Activated CD8-positive, alpha-beta memory T cell treated with anti-CD3 and anti-CD28 coated beads for 36 hours (primary cell): Measurements from ENCODE around the gene PCDHGA10. TPM values are rescaled to one million over a fixed set of nuclear protein-coding genes. Genes with fewer than 3 reads are reported as not detected.
"Not testable (repeated sequence)": the region's sequence is repeated elsewhere in the genome, so short reads cannot be mapped to it uniquely, and the experiment has no call there.

Experiments
- CTCF ChIA-PET: fragments of 350-600 bp; sonication (Branson Sonifier 250); formaldehyde crosslinking; loops from one replicate; lab custom pipeline; 2021; ENCODE audit warnings: antibody characterized with exemption; lab: Charles Lee
- POLR2A ChIA-PET: fragments of 350-600 bp; sonication (Branson Sonifier 250); formaldehyde crosslinking; loops from one replicate; lab custom pipeline; 2021; ENCODE audit warnings: antibody characterized with exemption; lab: Charles Lee
- total RNA-seq, 2 experiments: library from RNA; stranded (reverse); gene quantifications; one replicate each; pipeline ENCODE4 v1.2.3, GENCODE V29; 2021

The PCDHGA10 gene
- total RNA-seq, 2 experiments from 2014 or later: 0.08 to 0.11 TPM

GRCh38 chr5:141389153-141390042 lies 23.4 kb upstream of the PCDHGA10 start:
- ChIA-PET POLR2A (no interaction called here), CTCF (interaction anchor here (1.1 kb wide), 1 partner anchor 132 kb away, joined by 3 read pairs; no protein-coding TSS in a partner anchor)

- ChIA-PET POLR2A (no interaction called here), CTCF (no interaction called here)
These were observed 20.2 kb upstream of the PCDHGA10 start, which contains the start of gene PCDHGA8 for GRCh38 chr5:141392429-141393198. Gene PCDHGA8, plus strand, starts transcription at chr5:141392633. Its CDS starts 181 bp downstream, at chr5:141392814.

GRCh38 chr5:141393267-141393666 lies 19.5 kb upstream of the PCDHGA10 start:
- POLR2A ChIA-PET: no interaction called here
- CTCF ChIA-PET: no interaction called here

- POLR2A ChIA-PET, CTCF ChIA-PET: not testable (repeated sequence)
These were observed 18.2 kb upstream of the PCDHGA10 start for GRCh38 chr5:141394401-141395187.

- POLR2A ChIA-PET: not testable (repeated sequence)
- CTCF ChIA-PET: interaction anchor here (0.6 to 1.3 kb wide), 3 partner anchors 37 to 126 kb away, joined by 3 to 4 read pairs (median 3); no protein-coding TSS in a partner anchor
These were observed 14.8 kb upstream of the PCDHGA10 start, which contains the start of gene PCDHGB5 for GRCh38 chr5:141397756-141398551. Gene PCDHGB5, plus strand, starts transcription at chr5:141397947. Its CDS starts 181 bp downstream, at chr5:141398128.

DNA sequence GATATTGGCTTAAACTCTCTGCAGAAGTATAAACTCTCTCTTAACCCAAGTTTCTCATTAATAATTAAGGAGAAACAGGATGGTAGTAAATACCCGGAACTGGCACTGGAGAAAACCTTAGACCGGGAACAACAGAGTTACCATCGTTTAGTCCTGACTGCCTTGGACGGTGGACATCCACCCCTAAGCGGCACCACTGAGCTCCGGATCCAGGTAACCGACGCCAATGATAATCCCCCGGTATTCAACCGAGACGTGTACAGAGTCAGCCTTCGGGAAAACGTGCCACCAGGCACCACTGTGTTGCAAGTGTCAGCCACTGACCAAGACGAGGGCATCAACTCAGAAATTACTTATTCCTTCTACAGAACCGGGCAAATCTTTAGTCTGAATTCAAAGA lies 14.2 kb upstream of the PCDHGA10 start:
- CTCF ChIA-PET: no interaction called here
- POLR2A ChIA-PET: no interaction called here

DNA sequence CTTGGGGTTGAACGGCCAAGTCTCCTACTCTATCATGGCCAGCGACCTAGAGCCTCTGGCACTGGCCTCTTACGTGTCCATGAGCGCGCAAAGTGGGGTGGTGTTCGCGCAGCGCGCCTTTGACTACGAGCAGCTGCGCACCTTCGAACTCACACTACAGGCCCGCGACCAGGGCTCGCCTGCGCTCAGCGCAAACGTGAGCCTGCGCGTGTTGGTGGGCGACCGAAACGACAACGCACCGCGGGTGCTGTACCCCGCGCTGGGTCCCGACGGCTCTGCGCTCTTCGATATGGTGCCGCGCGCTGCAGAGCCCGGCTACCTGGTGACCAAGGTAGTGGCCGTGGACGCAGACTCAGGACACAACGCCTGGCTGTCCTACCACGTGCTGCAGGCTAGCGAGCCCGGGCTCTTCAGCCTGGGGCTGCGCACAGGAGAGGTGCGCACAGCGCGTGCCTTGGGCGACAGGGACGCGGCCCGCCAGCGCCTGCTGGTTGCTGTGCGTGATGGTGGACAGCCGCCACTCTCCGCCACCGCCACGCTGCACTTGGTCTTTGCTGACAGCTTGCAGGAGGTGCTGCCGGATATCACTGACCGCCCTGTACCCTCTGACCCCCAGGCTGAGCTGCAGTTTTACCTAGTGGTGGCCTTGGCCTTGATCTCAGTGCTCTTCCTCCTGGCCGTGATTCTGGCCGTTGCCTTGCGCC lies 13.1 kb upstream of the PCDHGA10 start:
- POLR2A ChIA-PET: no interaction called here
- CTCF ChIA-PET: no interaction called here

- ChIA-PET POLR2A (no interaction called here), CTCF (interaction anchor here (1.1 kb wide), 1 partner anchor 12 kb away, joined by 4 read pairs; no protein-coding TSS in a partner anchor)
These were observed 10.1 kb upstream of the PCDHGA10 start, which contains the start of gene PCDHGA9 for GRCh38 chr5:141402553-141403243. Gene PCDHGA9, plus strand, starts transcription at chr5:141402778. Its CDS starts 175 bp downstream, at chr5:141402953.

- ChIA-PET CTCF (interaction anchor here (1.1 kb wide), 1 partner anchor 13 kb away, joined by 4 read pairs; no protein-coding TSS in a partner anchor), POLR2A (no interaction called here)
These were observed 9.4 kb upstream of the PCDHGA10 start for GRCh38 chr5:141403387-141403786.

DNA sequence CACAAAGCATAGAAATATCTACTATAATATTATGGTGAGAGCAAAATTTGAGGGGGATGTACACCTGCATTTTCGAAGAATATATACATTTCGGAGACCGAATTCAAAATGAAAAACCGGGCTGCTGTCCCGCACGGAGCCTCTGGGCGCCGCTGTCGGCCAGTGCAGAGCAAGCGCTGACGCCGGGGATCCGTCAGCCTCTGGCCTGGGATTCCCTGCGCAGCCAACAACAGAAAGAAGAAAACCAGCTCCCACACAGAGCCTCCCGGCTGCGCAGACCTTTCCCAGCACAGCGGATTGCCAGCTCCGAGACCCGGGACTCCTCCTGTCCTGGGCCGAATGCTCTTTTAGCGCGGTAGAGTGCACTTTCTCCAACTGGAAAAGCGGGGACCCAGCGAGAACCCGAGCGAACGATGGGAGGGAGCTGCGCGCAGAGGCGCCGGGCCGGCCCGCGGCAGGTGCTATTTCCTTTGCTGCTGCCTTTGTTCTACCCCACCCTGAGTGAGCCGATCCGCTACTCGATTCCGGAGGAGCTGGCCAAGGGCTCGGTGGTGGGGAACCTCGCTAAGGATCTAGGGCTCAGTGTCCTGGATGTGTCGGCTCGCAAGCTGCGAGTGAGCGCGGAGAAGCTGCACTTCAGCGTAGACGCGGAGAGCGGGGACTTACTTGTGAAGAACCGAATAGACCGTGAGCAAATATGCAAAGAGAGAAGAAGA lies 4.8 kb upstream of the PCDHGA10 start, which contains the start of gene PCDHGB6:
Gene PCDHGB6 (plus strand): TSS at position 232 of the 716 bp plus-strand sequence. CDS start 182 bp downstream, at position 414.
- CTCF ChIA-PET: interaction anchor here (1.4 kb wide), 1 partner anchor 150 kb away, joined by 4 read pairs; no protein-coding TSS in a partner anchor
- POLR2A ChIA-PET: not testable (repeated sequence)

- ChIA-PET POLR2A (interaction anchor here (0.7 kb wide), 1 partner anchor 89 kb away, joined by 8 read pairs; the partner anchor contains the start of gene TAF7), CTCF (no interaction called here)
These were observed 3.0 kb upstream of the PCDHGA10 start for GRCh38 chr5:141409598-141410306.

- ChIA-PET CTCF (no interaction called here), POLR2A (no interaction called here)
These were observed 1.2 kb upstream of the PCDHGA10 start for GRCh38 chr5:141411575-141411974.

DNA sequence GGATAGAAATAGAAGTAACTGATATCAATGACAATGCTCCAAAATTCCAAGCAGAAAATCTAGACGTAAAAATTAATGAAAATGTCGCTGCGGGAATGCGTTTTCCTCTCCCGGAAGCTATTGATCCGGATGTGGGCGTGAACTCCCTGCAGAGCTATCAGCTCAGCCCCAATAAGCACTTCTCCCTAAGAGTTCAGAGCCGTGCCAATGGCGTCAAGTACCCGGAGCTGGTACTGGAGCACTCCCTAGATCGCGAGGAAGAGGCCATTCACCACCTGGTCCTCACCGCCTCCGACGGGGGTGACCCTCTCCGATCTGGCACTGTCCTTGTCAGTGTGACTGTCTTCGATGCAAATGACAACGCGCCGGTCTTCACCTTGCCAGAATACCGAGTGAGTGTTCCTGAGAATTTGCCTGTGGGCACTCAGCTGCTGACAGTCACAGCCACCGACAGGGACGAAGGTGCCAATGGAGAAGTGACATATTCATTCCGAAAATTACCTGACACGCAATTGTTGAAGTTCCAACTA lies 818 bp downstream of the PCDHGA10 start:
- POLR2A ChIA-PET: no interaction called here
- CTCF ChIA-PET: interaction anchor here (0.8 to 1.8 kb wide), 8 partner anchors 8 to 145 kb away, joined by 3 to 9 read pairs (median 5); partner anchors contain the start of genes PCDHGA12 and TAF7

- CTCF ChIA-PET: interaction anchor here (1.8 kb wide), 1 partner anchor 16 kb away, joined by 5 read pairs; the partner anchor contains the start of gene PCDHGA12
- POLR2A ChIA-PET: not testable (repeated sequence)
These were observed 1.9 kb downstream of the PCDHGA10 start for GRCh38 chr5:141414548-141415274.
